IPS-15b (cell line): Measurements from ENCODE around the gene FHIP1B.

Experiments
- H3K27me3 ChIP-seq: one replicate; pipeline ENCODE4 v1.6.1; 2013; ENCODE audit warnings: low read length; ENCODE audit not compliant: control insufficient read depth, insufficient read depth
- H3K36me3 ChIP-seq: one replicate; pipeline ENCODE4 v1.6.1; 2013; ENCODE audit warnings: low read length; ENCODE audit not compliant: control insufficient read depth, insufficient read depth
- H3K4me1 ChIP-seq: one replicate; pipeline ENCODE4 v1.6.1; 2013; ENCODE audit warnings: mild to moderate bottlenecking, low read length; ENCODE audit not compliant: control insufficient read depth, insufficient read depth
- H3K4me3 ChIP-seq: one replicate; pipeline ENCODE4 v1.5.1; 2013; ENCODE audit warnings: low read depth, low read length
- H3K9ac ChIP-seq: one replicate; pipeline ENCODE4 v1.6.1; 2013; ENCODE audit warnings: low read depth, mild to moderate bottlenecking, low read length
- H3K9me3 ChIP-seq: one replicate; pipeline ENCODE4 v1.6.1; 2013; ENCODE audit warnings: mild to moderate bottlenecking, low read length; ENCODE audit not compliant: control insufficient read depth, insufficient read depth

FHIP1B gene

DNA sequence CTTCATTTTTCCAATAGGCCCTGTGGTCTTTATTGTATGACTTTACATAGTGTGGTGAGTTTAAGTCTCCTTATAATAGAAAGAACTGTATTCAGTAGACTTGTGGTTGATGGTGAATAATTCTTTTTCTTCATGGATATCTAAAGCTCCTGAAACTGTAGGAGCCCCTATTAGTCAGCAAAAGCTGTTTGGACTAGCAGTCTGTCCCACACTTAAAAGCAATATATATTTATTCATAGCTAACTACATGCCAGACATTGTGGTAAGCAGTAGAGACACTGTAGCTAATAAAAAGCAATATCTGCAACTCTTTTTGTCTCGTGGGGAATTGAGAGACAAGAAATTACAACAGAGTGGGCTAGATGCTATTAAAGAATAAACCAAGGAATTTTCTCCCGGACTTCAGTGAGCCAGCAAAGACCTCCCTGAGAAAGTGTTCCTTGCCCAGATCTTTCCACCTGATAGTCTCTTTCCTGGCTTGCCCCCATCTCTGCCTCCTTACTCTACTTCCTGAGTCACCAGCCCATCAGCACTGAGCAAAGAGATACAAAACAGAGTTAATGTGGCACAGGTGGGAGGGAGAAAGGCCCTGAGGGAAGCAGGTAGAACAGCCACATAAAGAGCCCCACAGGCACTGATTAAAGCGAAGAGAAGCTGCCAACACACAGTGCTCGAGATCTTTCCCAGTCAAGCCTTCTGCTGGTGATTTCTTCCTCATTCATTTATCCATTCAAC is 36.8 kb downstream of the FHIP1B start:
- no peaks in the 10 kb centered on the region for H3K4me1 ChIP-seq
- no peaks in the 10 kb centered on the region for H3K36me3 ChIP-seq
- no peaks in the 10 kb centered on the region for H3K9me3 ChIP-seq
- H3K27me3 ChIP-seq = no peaks in the 10 kb centered on the region
- H3K9ac ChIP-seq = no peak overlapping the region
- H3K4me3 ChIP-seq = no peak overlapping the region

DNA sequence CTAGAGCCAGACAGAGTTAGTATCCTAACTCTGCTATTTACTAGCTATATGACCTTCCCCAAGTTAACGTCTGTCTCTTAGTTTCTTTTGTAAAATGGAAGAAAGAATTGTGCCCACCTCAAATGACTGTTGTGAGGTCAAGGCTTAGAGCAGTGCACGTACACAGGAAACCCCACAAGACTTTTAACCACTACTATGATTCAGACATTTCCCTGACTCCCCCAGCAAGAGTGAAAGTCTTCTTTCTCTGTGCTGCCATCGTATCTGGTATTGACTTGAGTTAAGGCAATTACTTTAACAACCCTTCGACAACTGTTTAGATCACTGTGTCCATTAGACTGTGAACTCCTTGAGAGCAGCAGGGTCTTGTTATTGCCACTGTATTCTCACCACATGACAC is 38.0 kb downstream of the FHIP1B start:
- no peak overlapping the region for H3K9ac ChIP-seq
- H3K9me3 ChIP-seq = no peaks in the 10 kb centered on the region
- H3K4me1 ChIP-seq = no peaks in the 10 kb centered on the region
- H3K36me3 ChIP-seq = no peaks in the 10 kb centered on the region
- H3K27me3 ChIP-seq = no peaks in the 10 kb centered on the region
- no peak overlapping the region for H3K4me3 ChIP-seq

DNA sequence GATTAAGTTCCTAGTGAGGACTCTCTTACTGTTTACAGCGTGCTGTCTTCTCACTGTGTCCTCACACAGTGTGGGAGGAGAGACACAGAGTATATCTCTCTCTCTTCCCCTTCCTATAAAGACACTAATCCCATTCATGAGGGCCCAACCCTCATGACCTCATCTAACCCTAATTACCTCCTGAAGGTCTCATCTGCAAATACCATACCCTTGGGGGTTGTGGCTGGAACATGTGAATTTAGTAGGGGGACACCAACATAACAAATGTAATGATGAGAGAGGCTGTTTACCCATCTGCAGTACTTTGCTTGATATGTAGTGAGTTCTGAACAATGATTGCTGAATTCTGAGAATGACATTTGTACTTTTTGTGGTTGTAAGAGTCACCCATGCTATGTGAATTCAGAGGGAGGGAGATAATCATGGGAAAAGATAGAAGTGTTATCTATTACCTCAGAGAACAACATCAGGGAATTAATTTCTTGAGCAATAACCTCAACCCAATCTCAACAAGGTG is 40.3 kb downstream of the FHIP1B start:
- no peaks in the 10 kb centered on the region for H3K27me3 ChIP-seq
- H3K9ac ChIP-seq = no peak overlapping the region
- H3K36me3 ChIP-seq = no peaks in the 10 kb centered on the region
- H3K4me1 ChIP-seq = no peaks in the 10 kb centered on the region
- H3K9me3 ChIP-seq = no peaks in the 10 kb centered on the region
- H3K4me3 ChIP-seq = no peak overlapping the region

DNA sequence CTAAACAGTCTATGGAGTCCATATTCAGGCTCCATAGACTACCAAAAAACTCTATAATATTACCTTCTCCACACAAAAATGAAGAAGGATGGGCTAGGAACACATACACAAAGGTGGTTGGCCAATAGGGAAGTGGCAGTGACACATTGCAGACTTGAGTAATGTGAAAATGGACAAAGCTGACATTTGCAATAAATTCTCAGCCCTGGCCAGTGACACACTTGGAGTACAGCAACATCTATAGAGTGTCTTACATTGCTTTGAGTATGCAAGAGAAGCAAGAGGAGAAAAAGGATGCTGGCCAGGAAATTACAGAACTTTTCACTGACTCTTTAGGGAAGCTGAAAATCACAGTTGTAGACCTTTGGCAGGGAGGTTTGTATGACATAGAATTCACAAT is 42.7 kb downstream of the FHIP1B start:
- H3K36me3 ChIP-seq = no peaks in the 10 kb centered on the region
- H3K4me1 ChIP-seq = no peaks in the 10 kb centered on the region
- no peak overlapping the region for H3K9ac ChIP-seq
- no peak overlapping the region for H3K4me3 ChIP-seq
- H3K27me3 ChIP-seq = no peaks in the 10 kb centered on the region
- no peaks in the 10 kb centered on the region for H3K9me3 ChIP-seq

DNA sequence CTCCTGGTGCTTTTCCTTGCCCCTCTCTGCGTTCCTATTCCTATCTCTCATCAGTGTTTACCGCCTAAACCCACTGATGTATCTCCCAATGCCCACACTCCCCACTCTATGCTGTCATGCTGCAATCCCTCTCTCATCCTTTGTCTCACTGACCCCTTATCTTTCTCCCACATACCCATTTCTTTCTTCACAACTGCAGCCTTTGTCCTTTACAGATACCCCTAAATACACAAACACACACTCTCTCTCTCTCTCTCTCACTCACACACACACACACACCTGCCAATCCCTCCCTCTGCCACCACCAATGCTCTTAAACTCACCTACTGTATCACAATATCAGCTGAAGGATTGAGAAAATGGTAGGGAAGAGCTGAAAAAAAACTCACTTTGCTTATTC is 59.0 kb downstream of the FHIP1B start:
- H3K4me1 ChIP-seq = peaks cover 4% of the 10 kb centered on the region
- H3K27me3 ChIP-seq = no peaks in the 10 kb centered on the region
- H3K9me3 ChIP-seq = no peaks in the 10 kb centered on the region
- H3K9ac ChIP-seq = no peak overlapping the region
- no peaks in the 10 kb centered on the region for H3K36me3 ChIP-seq
- no peak overlapping the region for H3K4me3 ChIP-seq

DNA sequence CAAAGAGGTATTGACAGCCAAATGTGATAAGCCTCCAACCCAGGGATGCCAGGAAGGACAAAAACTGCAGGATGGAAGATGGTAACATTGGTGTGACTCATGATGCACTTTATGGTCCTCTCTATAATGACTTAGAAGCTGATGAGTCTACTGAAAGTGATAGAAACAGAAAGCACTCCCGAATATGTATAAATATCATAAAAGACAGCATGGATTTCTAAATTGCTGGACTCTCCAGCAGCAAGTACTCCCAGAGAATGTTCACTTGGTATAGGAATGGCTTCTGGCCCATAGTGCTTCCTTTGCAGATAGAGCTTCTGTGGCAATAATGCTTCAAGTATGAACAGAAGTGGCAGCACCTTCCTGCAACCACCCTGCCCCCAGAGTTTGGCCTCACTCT is 64.2 kb downstream of the FHIP1B start, which contains the start of gene OR52B2:
OR52B2 (minus strand) TSS at position 101 of the 400 bp plus-strand sequence; CDS start at position 101, 0 bp downstream.
- Histone ChIP-seq H3K4me1 (no peaks in the 10 kb centered on the region), H3K9ac (no peak within 1 kb of the TSS), H3K36me3 (no peaks in the 10 kb centered on the region), H3K9me3 (no peaks in the 10 kb centered on the region), H3K4me3 (no peak within 1 kb of the TSS), H3K27me3 (no peaks in the 10 kb centered on the region)
